Stomach smooth muscle (tissue), 2 donors: ENCODE measurements around the gene KIF1A.

ENCODE experiments used
- H3K27ac ChIP-seq: one replicate; pipeline ENCODE4 v1.7.0; 2013; ENCODE audit warnings: mild to moderate bottlenecking, low read length, inconsistent platforms
- H3K27me3 ChIP-seq, 2 donors: one replicate each; pipeline ENCODE4 v1.7.0; 2013; ENCODE audit warnings: low read length in 2 of 2; ENCODE audit not compliant: insufficient read depth in 2 of 2, control insufficient read depth in 1 of 2
- H3K36me3 ChIP-seq, 2 donors: one replicate each; pipeline ENCODE4 v1.7.0; 2013; ENCODE audit warnings: low read length in 2 of 2; ENCODE audit not compliant: control insufficient read depth in 2 of 2, insufficient read depth in 2 of 2
- H3K4me1 ChIP-seq: one replicate; pipeline ENCODE4 v1.7.0; 2013; ENCODE audit warnings: low read length; ENCODE audit not compliant: control insufficient read depth, insufficient read depth
- H3K4me3 ChIP-seq, 2 donors: one replicate each; pipeline ENCODE4 v1.7.0; 2013; ENCODE audit warnings: low read length in 2 of 2
- H3K9ac ChIP-seq, 2 donors: one replicate each; pipeline ENCODE4 v1.7.0; 2013; ENCODE audit warnings: low read length in 2 of 2, mild to moderate bottlenecking in 1 of 2
- H3K9me3 ChIP-seq, 2 donors: one replicate each; pipeline ENCODE4 v1.7.0; 2013; ENCODE audit warnings: low read length in 2 of 2; ENCODE audit not compliant: control insufficient read depth in 2 of 2
- donor health status: healthy.
- donor health status: Pancreatic carcinoma.

KIF1A gene

DNA sequence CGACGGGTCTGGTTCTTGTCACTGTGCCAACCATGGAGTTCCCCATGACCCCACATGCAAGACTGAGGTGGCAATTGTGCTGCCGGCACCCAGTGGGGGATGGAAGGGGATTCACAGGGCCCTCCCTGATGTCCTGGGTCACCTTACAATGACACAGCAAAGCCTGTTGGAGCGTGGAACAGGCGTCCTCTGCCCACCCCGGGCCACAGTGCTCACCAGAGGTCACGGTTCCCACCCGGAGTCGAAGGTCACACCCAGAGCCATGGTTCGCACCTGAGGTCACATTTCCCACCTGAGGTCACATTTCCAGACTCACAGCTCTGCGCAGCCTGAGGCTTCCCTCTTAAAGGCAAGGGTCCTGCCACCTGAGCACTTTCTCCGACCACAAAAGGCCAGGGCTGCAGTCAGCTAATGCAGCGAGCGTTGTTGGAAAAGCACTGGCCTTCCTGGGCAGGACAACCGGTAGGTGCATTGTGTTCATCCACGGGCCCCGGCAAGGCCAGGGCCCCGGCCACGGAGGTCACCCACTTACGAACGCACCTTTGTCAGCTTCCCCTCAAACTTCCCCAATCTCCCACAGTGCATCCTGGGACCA, 24.0 kb downstream of the KIF1A start:
- peaks cover 0 to under 1% of the 10 kb centered on the region in 2 donors for H3K9me3 ChIP-seq
- H3K36me3 ChIP-seq = no peaks in the 10 kb centered on the region
- H3K27me3 ChIP-seq = peaks cover 4 to 8% of the 10 kb centered on the region in 2 donors
- no peaks in the 10 kb centered on the region for H3K4me1 ChIP-seq
- no peak overlapping the region for H3K27ac ChIP-seq
- no peak overlapping the region for H3K4me3 ChIP-seq
- H3K9ac ChIP-seq = no peak overlapping the region

DNA sequence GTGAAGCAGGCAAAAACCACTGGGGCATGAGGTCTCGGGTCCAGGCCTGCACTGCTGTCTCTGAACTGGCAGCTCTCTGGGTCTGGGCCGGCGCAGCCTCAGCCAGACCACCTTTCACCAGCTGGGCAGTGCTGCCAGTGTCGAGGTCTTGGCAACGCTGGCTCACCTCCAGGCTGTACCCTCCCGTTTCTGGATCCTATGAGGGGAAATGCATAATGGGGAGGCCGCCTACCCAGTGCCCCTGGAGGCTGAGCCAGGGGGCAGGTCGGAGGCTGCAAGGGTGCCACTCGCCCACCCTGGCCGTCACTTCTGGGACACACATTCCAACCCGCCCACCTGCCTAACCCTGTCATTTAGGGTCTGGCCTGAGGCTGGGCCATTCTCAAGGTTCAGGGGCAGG, 24.6 kb downstream of the KIF1A start:
- no peaks in the 10 kb centered on the region for H3K9me3 ChIP-seq
- H3K27me3 ChIP-seq = peaks cover 4 to 8% of the 10 kb centered on the region in 2 donors
- H3K9ac ChIP-seq = no peak overlapping the region
- no peaks in the 10 kb centered on the region for H3K36me3 ChIP-seq
- H3K27ac ChIP-seq = no peak overlapping the region
- H3K4me3 ChIP-seq = no peak overlapping the region
- no peaks in the 10 kb centered on the region for H3K4me1 ChIP-seq

GRCh38 chr2:240794178-240794721, 25.8 kb downstream of the KIF1A start:
- Histone ChIP-seq H3K27me3 (peaks cover 4 to 6% of the 10 kb centered on the region in 2 donors), H3K27ac (no peak overlapping the region), H3K4me3 (no peak overlapping the region), H3K9me3 (no peaks in the 10 kb centered on the region), H3K9ac (no peak overlapping the region), H3K36me3 (no peaks in the 10 kb centered on the region), H3K4me1 (no peaks in the 10 kb centered on the region)

DNA sequence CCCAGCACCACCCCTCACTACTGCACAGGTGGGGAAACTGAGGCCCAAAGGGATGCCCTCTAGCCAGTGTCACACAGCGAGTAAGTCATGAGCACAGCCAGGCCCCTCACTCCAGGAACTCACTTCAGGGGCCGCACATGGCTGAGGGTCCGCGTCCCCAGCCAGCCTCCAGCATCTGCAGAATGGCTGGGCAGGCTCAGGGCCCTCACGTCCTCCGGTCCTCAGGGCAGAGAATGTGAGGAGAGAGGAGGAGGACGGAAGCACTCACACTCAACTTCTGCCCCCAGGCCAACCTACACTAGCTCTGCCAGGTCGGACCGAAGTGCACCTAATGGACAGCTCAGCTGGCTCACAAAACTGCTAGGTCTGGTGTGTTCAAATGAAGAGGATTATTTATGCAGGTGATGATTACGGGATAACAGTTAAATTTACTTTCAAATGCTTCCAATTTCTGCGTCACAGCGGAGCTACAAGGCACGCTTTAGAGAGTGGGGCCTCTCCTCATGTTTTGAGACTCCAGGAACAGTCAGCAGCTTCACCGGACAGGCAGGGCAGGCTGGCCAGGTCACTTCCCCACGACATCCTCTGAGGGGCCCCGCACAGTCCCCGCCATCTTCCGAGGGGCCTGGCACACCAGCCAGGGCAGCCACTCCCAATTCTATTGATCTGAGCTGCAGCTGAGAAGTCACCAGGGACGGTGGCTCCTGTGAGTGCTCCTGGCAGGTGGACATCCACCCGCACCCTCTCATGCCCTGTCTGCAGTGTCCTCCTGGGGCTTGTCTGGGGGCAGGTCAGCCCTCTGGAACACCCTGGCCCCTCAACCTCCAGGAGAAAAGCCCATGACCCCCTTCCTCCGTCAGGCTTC, 26.5 kb downstream of the KIF1A start:
- Histone ChIP-seq H3K9ac (no peak overlapping the region), H3K9me3 (no peaks in the 10 kb centered on the region), H3K36me3 (no peaks in the 10 kb centered on the region), H3K4me3 (no peak overlapping the region), H3K27me3 (peaks cover 2 to 3% of the 10 kb centered on the region in 2 donors), H3K4me1 (no peaks in the 10 kb centered on the region), H3K27ac (no peak overlapping the region)

DNA sequence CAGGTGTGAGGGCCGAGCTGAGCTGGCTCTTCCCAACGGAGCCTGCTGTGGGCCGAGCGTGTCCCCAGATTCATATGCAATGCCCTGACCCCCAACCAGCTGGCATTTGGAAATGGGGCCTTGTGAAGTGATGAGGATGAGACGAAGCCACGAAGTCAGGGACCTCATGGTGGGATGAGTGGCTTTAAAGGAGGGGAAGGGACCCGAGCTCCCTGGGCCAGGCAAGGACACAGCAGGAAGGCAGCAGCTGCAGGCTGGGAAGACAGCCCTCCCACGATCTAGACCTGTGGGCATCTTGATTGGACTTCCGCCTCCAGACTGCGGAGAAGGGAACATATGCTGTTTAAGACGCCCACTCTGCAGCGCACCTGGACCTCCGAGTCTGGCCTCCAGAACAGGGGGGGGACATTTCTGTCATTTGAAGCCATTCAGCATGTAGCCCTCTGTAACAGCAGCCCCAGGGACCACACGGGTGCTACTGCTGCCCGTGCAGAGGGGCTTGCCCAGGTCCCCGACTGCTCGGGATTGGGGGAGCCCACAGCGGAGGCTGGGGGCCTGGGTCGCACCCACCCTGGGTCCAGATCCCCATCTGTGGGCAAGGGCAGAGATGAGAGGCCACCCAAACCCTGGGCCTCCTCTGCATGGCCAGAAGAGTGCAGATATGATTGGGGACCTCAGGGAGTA, 27.2 kb downstream of the KIF1A start:
- H3K9ac ChIP-seq = no peak overlapping the region
- no peak overlapping the region for H3K27ac ChIP-seq
- H3K4me3 ChIP-seq = no peak overlapping the region
- H3K9me3 ChIP-seq = no peaks in the 10 kb centered on the region
- peaks cover 2 to 3% of the 10 kb centered on the region in 2 donors for H3K27me3 ChIP-seq
- no peaks in the 10 kb centered on the region for H3K4me1 ChIP-seq
- H3K36me3 ChIP-seq = no peaks in the 10 kb centered on the region

DNA sequence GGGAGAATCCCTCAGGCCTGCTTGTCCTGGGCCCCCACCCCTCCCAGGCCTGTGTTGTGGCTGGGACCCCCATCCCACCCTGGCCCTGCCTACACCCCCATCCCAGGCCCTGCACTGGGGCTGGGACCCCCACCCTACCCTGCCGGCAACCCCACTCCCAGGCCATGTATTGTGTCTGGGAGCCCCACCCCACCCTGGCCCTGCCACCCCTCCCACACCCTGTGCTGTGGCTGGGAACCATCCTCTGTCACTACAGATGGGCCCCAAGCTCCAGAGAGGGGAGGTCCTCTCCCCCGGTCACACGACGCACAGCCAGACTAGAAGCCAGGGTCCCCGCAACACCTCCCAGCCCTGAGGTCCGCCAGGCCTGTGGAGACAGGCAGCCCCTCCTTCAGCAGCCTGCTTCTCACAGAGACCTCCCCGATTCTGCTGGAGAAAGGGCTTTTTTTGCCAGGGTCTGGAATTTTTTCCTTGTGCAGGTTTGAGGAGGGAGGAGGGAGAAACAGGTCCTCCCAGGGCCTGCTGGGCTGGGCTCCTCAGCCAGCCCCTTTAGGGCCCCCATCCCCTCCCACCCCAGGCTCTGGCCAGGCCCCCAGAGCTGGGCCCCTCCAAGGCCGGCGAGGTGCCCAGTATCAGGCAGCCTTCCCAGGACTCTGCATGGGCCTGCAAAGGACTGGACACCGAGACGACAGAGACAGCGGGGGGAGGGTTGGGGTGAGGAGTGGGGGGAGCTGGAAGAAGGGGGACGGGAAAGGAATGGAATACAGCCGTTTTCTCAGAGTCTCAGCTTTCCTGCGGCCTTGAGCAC, 28.0 kb downstream of the KIF1A start:
- H3K4me3 ChIP-seq = no peak overlapping the region
- no peak overlapping the region for H3K9ac ChIP-seq
- no peaks in the 10 kb centered on the region for H3K36me3 ChIP-seq
- peaks cover 2 to 3% of the 10 kb centered on the region in 2 donors for H3K27me3 ChIP-seq
- H3K9me3 ChIP-seq = no peaks in the 10 kb centered on the region
- H3K27ac ChIP-seq = no peak overlapping the region
- H3K4me1 ChIP-seq = no peaks in the 10 kb centered on the region

- Histone ChIP-seq H3K27ac (no peak overlapping the region), H3K4me1 (no peaks in the 10 kb centered on the region), H3K36me3 (no peaks in the 10 kb centered on the region), H3K9me3 (no peaks in the 10 kb centered on the region), H3K9ac (no peak overlapping the region), H3K27me3 (peaks cover 5 to 6% of the 10 kb centered on the region in 2 donors), H3K4me3 (no peak overlapping the region)
These were observed 28.7 kb downstream of the KIF1A start for GRCh38 chr2:240791221-240791800.

DNA sequence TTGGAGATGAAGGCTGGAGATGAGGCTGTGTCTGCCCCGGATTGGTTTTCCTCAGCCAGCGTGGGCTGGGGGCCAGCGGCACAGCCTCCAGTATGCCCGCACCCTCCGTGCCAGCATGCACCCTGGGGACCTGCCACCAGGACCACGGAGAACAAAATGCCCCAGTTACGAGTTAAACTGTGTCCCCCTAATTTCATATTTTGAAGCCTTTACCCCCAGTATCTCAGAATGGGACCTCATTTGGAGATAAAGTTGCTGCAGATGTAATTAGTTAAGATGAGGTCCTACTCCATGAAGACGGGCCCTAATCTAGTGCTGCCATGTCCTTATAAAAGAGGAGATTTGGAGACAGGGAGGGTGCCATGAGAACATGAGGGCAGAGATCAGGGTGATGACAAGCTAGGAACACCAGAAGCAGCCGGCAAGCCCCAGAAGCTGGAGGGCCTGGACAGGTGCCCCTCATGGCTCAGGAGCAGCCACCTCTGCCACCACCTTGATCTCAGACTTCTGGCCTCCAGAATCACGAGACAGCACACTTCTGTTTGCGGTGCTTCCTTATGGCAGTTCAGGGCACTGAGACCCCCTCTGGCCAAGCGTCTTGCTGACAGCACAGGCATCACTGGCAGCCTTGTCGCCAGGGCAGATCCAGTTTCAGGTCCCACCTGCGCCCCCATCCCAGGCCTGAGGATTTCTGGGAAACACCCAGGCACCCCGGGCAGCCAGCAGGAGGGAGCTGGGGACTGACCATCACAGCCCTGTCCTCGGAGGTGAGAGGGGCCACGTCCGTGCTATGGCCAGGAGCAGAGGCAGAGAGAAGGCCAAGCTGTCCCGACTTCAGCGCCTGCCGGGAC, 29.4 kb downstream of the KIF1A start:
- no peak overlapping the region for H3K4me3 ChIP-seq
- H3K36me3 ChIP-seq = no peaks in the 10 kb centered on the region
- H3K9ac ChIP-seq = no peak overlapping the region
- H3K27ac ChIP-seq = no peak overlapping the region
- peaks cover 4 to 7% of the 10 kb centered on the region in 2 donors for H3K27me3 ChIP-seq
- H3K9me3 ChIP-seq = no peaks in the 10 kb centered on the region
- no peaks in the 10 kb centered on the region for H3K4me1 ChIP-seq

- Histone ChIP-seq H3K9me3 (no peaks in the 10 kb centered on the region), H3K27me3 (peaks cover 6% of the 10 kb centered on the region in 2 donors), H3K36me3 (no peaks in the 10 kb centered on the region), H3K27ac (no peak overlapping the region), H3K9ac (no peak overlapping the region), H3K4me3 (no peak overlapping the region), H3K4me1 (no peaks in the 10 kb centered on the region)
These were observed 30.3 kb downstream of the KIF1A start for GRCh38 chr2:240789501-240790369.
